Esophagus muscularis mucosa (tissue), 4 donors: ENCODE results near the gene CPLX1.

ENCODE experiments used
- CTCF ChIP-seq, 3 experiments: fragments of 200-600 bp in 2 of 3; fragments of 450-650 bp in 1 of 3; sonication (generic) in 2 of 3; IDR thresholded peaks; one replicate each; pipeline ENCODE4 v1.5.1; 2017 to 2019; ENCODE audit warnings: antibody characterized with exemption in 3 of 3, mild to moderate bottlenecking in 2 of 3, moderate library complexity in 1 of 3
- EP300 ChIP-seq: sonication (generic); formaldehyde crosslinking; IDR thresholded peaks from one replicate; pipeline ENCODE4 v1.6.1; 2017; ENCODE audit warnings: antibody characterized with exemption
- POLR2A ChIP-seq: fragments of 450-650 bp; IDR thresholded peaks from one replicate; pipeline ENCODE4 v1.6.1; 2017; ENCODE audit warnings: antibody characterized with exemption, moderate library complexity, mild to moderate bottlenecking, low read depth
- POLR2AphosphoS5 ChIP-seq, 2 donors: sonication (generic); formaldehyde crosslinking; IDR thresholded peaks; one replicate each; pipeline ENCODE4 v1.6.1; 2017; ENCODE audit warnings: antibody characterized with exemption in 2 of 2

- TF ChIP-seq CTCF (IDR thresholded peaks at IDR 0.05), result no peak
- no peak for TF ChIP-seq POLR2A
- no peak for TF ChIP-seq POLR2AphosphoS5 (IDR thresholded peaks at IDR 0.05)
- TF ChIP-seq EP300, result no peak
Observed at GRCh38 chr4:871484-871883, 45.6 kb upstream of the CPLX1 start.
